ENCODE data around the gene CHGA. TPM values are rescaled to one million over a fixed set of nuclear protein-coding genes. Genes with fewer than 3 reads are reported as not detected.

CHGA gene
- total and polyA plus RNA-seq, 12 donors: 0.54 to 3,883 (median 760) TPM; not detected in 1

- H3K9me3 ChIP-seq (replicated peaks in 1 of 3): no peaks in the 10 kb centered on the region
- no peak overlapping the region for H3K27ac ChIP-seq
- H3K4me1 ChIP-seq (replicated peaks in 1 of 2): no peaks in the 10 kb centered on the region
- intact Hi-C loops (cut with DNase I): no loop called here
- WGBS, 4 donors: 63 to 85% (median 80%) methylated on average over 7 of the region's 7 CpGs
- peaks cover 4% of the 10 kb centered on the region for H3K27me3 ChIP-seq
- TF ChIP-seq CTCF (IDR thresholded peaks at IDR 0.05) (no peak), POLR2A (IDR thresholded peaks at IDR 0.05) (no peak)
- no peaks in the 10 kb centered on the region for H3K36me3 ChIP-seq (replicated peaks in 1 of 2)
- no peak for DNase-seq
- H3K4me3 ChIP-seq: no peak overlapping the region
Measured at GRCh38 chr14:92917956-92918355, 5.0 kb upstream of the CHGA start.

- WGBS, 4 donors: 93 to 97% (median 96%) methylated on average over 15 of the region's 15 CpGs
- no peak for DNase-seq
- H3K27me3 ChIP-seq: peaks cover 7% of the 10 kb centered on the region
Measured at GRCh38 chr14:92920001-92920400, 2.9 kb upstream of the CHGA start.

DNA sequence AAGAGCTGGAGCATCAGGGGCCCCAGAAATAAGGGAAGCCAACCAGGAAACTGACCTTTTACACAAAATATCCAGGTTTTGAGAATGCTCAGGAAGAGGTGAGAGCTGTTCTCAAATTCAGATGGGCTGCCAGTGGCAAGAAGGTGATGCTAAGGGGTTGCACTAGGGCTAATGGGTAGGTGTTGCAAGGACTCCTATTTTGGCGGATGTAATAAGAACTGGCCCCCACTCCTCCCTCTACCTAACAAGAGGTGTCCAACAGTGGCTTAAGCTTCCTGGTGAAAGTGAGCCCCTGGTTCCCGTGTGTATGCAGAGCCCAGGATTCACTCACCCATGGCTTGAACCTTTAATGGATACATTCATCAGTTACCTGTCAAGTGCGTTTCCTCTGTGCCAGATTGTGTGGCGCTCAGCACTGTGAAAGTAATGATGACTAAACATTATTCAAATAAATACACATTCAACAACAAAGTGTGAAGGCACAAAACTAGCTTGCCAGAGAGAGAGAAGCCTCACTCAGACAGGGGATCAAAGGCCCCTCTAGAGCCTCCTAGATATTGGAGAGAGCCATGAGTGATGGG is 705 bp upstream of the CHGA start:
- Histone ChIP-seq H3K27me3 (peaks cover 7% of the 10 kb centered on the region), H3K27ac (peak overlapping the region in 1 of 5 donors; percentile 49), H3K4me1 (replicated peaks in 1 of 2) (peaks cover 0 to 3% of the 10 kb centered on the region in 2 donors), H3K4me3 (no peak overlapping the region), H3K36me3 (replicated peaks in 1 of 2) (no peaks in the 10 kb centered on the region), H3K9me3 (replicated peaks in 1 of 3) (no peaks in the 10 kb centered on the region)
- TF ChIP-seq CTCF (IDR thresholded peaks at IDR 0.05) (no peak), POLR2A (IDR thresholded peaks at IDR 0.05) (no peak)
- intact Hi-C loops (cut with DNase I): no loop called here
- no peak for DNase-seq
- WGBS, 4 donors: 46 to 65% (median 51%) methylated on average over 3 to 4 of the region's 4 CpGs

More at GRCh38 chr14:92920001-92920400, 2.9 kb upstream of the CHGA start:
- Histone ChIP-seq H3K9me3 (replicated peaks in 1 of 3) (no peaks in the 10 kb centered on the region), H3K36me3 (replicated peaks in 1 of 2) (no peaks in the 10 kb centered on the region), H3K27ac (no peak overlapping the region), H3K4me1 (replicated peaks in 1 of 2) (peaks cover 0 to 3% of the 10 kb centered on the region in 2 donors), H3K4me3 (no peak overlapping the region)
- no peak for TF ChIP-seq POLR2A (IDR thresholded peaks at IDR 0.05)
- TF ChIP-seq CTCF (IDR thresholded peaks at IDR 0.05): no peak
- intact Hi-C loops (cut with DNase I): no loop called here

DNA sequence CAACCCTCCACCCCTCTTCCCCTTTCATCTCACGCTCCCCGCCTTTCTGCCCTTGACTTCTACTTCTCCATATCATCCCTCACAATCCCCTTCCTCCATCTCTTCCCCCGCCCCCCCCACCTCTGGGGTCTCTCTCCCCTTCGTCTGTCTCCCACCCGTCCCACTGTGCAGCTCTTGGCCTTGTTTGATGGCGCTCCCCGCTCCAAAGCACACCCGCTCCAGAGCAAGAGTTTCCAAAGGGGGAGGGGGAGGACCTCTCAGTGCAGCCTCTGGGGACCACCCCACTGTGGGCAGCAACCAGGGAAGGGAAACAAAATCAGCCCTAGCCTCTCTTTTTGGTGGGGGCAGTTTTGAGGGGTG is 774 bp downstream of the CHGA start:
- H3K36me3 ChIP-seq (replicated peaks in 1 of 2): no peaks in the 10 kb centered on the region
- peak overlapping the region in 1 of 5 donors; percentile 26 for H3K27ac ChIP-seq
- no peak overlapping the region for H3K4me3 ChIP-seq
- no peak for TF ChIP-seq POLR2A (IDR thresholded peaks at IDR 0.05)
- no peak for TF ChIP-seq CTCF (IDR thresholded peaks at IDR 0.05)
- H3K4me1 ChIP-seq (replicated peaks in 1 of 2): peaks cover 0 to 3% of the 10 kb centered on the region in 2 donors
- H3K9me3 ChIP-seq (replicated peaks in 1 of 3): no peaks in the 10 kb centered on the region
- peaks cover 7% of the 10 kb centered on the region for H3K27me3 ChIP-seq
- 41 to 50% (median 45%) methylated on average over 8 of the region's 8 CpGs for WGBS, 4 donors
- no peak for DNase-seq
- intact Hi-C loops (cut with DNase I): no loop called here
